H1 (cell line): Measurements from ENCODE around the gene ABCA6. TPM values are rescaled to one million over a fixed set of nuclear protein-coding genes. Genes with fewer than 3 reads are reported as not detected.

Experiments
- CTCF ChIA-PET: fragments of 300-600 bp; sonication (Branson Sonifier 250); formaldehyde crosslinking; loops from one replicate; lab custom pipeline; 2021; ENCODE audit not compliant: partially characterized antibody; lab: Charles Lee
- POLR2A ChIA-PET: fragments of 300-600 bp; sonication (Branson Sonifier 250); formaldehyde crosslinking; loops from one replicate; lab custom pipeline; 2021; ENCODE audit warnings: inconsistent platforms; ENCODE audit not compliant: partially characterized antibody; lab: Charles Lee
- DNase-seq, 2 experiments: peaks; one replicate each; pipeline versions ENCODE4 v3.0.0 to v3.0.0-alpha.2; 2010 to 2022; ENCODE audit warnings: low spot score in 2 of 2, low read depth in 1 of 2, mixed read lengths in 1 of 2
- FAIRE-seq: peaks from 2 replicates; lab custom pipeline; 2011; peaks lifted over from hg19 to GRCh38; lab: Jason Lieb, UNC
- H2AFZ ChIP-seq: 2 replicates; pipeline ENCODE4 v1.8.1; 2012; ENCODE audit warnings: low read length, inconsistent platforms
- H2AK5ac ChIP-seq: 2 replicates; pipeline ENCODE4 v1.6.1; 2013; ENCODE audit warnings: low read depth, low read length
- H2BK120ac ChIP-seq: replicated peaks from 2 replicates; pipeline ENCODE3; 2013; ENCODE audit warnings: low read depth, low read length, inconsistent platforms
- H2BK12ac ChIP-seq: 2 replicates; pipeline ENCODE4 v1.6.1; 2013; ENCODE audit warnings: low read depth, low read length
- H2BK15ac ChIP-seq: 2 replicates; pipeline ENCODE4 v1.6.1; 2013; ENCODE audit warnings: low read length
- H2BK20ac ChIP-seq: 2 replicates; pipeline ENCODE4 v1.6.1; 2013; ENCODE audit warnings: low read length
- H2BK5ac ChIP-seq: 2 replicates; pipeline ENCODE4 v1.6.1; 2013; ENCODE audit warnings: low read depth, low read length
- H3K14ac ChIP-seq: 2 replicates; pipeline ENCODE4 v1.6.1; 2013; ENCODE audit warnings: inconsistent platforms; ENCODE audit not compliant: insufficient read length
- H3K18ac ChIP-seq: 2 replicates; pipeline ENCODE4 v1.6.1; 2013; ENCODE audit warnings: low read length; ENCODE audit errors: extremely low read depth
- H3K23ac ChIP-seq: 2 replicates; pipeline ENCODE4 v1.6.1; 2013; ENCODE audit warnings: inconsistent platforms; ENCODE audit not compliant: insufficient read length
- H3K23me2 ChIP-seq: 2 replicates; pipeline ENCODE4 v1.6.1; 2013; ENCODE audit warnings: low read depth, low read length
- H3K27ac ChIP-seq: 2 replicates; pipeline ENCODE4 v1.6.1; 2011; ENCODE audit warnings: low read depth, low read length, inconsistent platforms
- H3K27me3 ChIP-seq, 4 experiments: replicated peaks in 1 of 4; 1 replicate in 1 of 4; 2 replicates in 3 of 4; pipeline versions ENCODE4 v1.6.1 to v1.8.1; 2011 to 2013; ENCODE audit warnings: low read length in 3 of 4, mild to moderate bottlenecking in 3 of 4, inconsistent platforms in 2 of 4, mixed read lengths in 2 of 4, moderate library complexity in 1 of 4; ENCODE audit not compliant: control insufficient read depth in 3 of 4, insufficient read depth in 3 of 4; ENCODE audit errors: extremely low read depth in 1 of 4
- H3K36me3 ChIP-seq, 4 experiments: 2 replicates each; pipeline versions ENCODE4 v1.6.1 to v1.8.1; 2011 to 2013; ENCODE audit warnings: mild to moderate bottlenecking in 4 of 4, low read length in 3 of 4, moderate library complexity in 2 of 4, control low read depth in 1 of 4, inconsistent platforms in 1 of 4; ENCODE audit not compliant: insufficient read depth in 4 of 4, control insufficient read depth in 2 of 4
- H3K4ac ChIP-seq: replicated peaks from 2 replicates; pipeline ENCODE3; 2013; ENCODE audit warnings: low read length, low read depth, mixed read lengths, inconsistent platforms; ENCODE audit not compliant: insufficient read length
- H3K4me1 ChIP-seq, 4 experiments: replicated peaks in 1 of 4; 1 replicate in 1 of 4; 2 replicates in 3 of 4; pipeline versions ENCODE4 v1.6.1 to v1.8.1; 2011 to 2013; ENCODE audit warnings: low read length in 3 of 4, inconsistent platforms in 2 of 4, mixed read lengths in 1 of 4; ENCODE audit not compliant: insufficient read depth in 4 of 4, control insufficient read depth in 3 of 4
- H3K4me2 ChIP-seq, 2 experiments: 2 replicates each; pipeline versions ENCODE4 v1.6.1 to v1.8.1; 2011 to 2013; ENCODE audit warnings: low read depth in 2 of 2, low read length in 2 of 2, control low read depth in 1 of 2, inconsistent platforms in 1 of 2, mild to moderate bottlenecking in 1 of 2; ENCODE audit not compliant: insufficient read depth in 1 of 2
- H3K4me3 ChIP-seq, 4 experiments: fragments of 200-600, 300-600 bp in 1 of 4; sonication (generic), shearing (Covaris generic), sonication (Bioruptor Twin) in 1 of 4; 2 replicates each; pipeline versions ENCODE4 v1.5.1 to v1.8.1; 2011 to 2016; ENCODE audit warnings: low read length in 4 of 4, low read depth in 3 of 4, control low read depth in 2 of 4, inconsistent platforms in 2 of 4, mild to moderate bottlenecking in 2 of 4, mixed read lengths in 1 of 4, moderate library complexity in 1 of 4; ENCODE audit not compliant: insufficient read depth in 2 of 4; ENCODE audit errors: extremely low read depth in 1 of 4
- H3K56ac ChIP-seq: replicated peaks from 2 replicates; pipeline ENCODE3; 2013; ENCODE audit warnings: low read depth, mild to moderate bottlenecking, mixed read lengths, low read length, inconsistent platforms; ENCODE audit not compliant: insufficient read length
- H3K79me1 ChIP-seq: 2 replicates; pipeline ENCODE4 v1.6.1; 2013; ENCODE audit warnings: low read depth, low read length, control low read depth
- H3K79me2 ChIP-seq, 2 experiments: 2 replicates each; pipeline versions ENCODE4 v1.6.1 to v1.8.1; 2012 to 2013; ENCODE audit warnings: low read length in 2 of 2, mild to moderate bottlenecking in 2 of 2, inconsistent platforms in 1 of 2; ENCODE audit not compliant: insufficient read depth in 2 of 2, control insufficient read depth in 1 of 2
- H3K9ac ChIP-seq, 4 experiments: replicated peaks in 1 of 4; 1 replicate in 1 of 4; 2 replicates in 3 of 4; pipeline versions ENCODE4 v1.6.1 to v1.8.1; 2011 to 2013; ENCODE audit warnings: low read depth in 3 of 4, low read length in 3 of 4, control low read depth in 2 of 4, mild to moderate bottlenecking in 2 of 4, moderate library complexity in 2 of 4, inconsistent platforms in 1 of 4; ENCODE audit errors: extremely low read depth in 1 of 4
- H3K9me3 ChIP-seq, 2 experiments: 2 replicates each; pipeline versions ENCODE4 v1.6.1 to v1.8.1; 2012 to 2013; ENCODE audit warnings: mild to moderate bottlenecking in 2 of 2, moderate library complexity in 2 of 2, control low read depth in 1 of 2, inconsistent platforms in 1 of 2, low read depth in 1 of 2, low read length in 1 of 2, mixed read lengths in 1 of 2; ENCODE audit not compliant: insufficient read depth in 2 of 2
- H4K20me1 ChIP-seq, 2 experiments: replicated peaks in 1 of 2; 2 replicates each; pipeline versions ENCODE3 to v1.8.1; 2011 to 2013; ENCODE audit warnings: inconsistent platforms in 2 of 2, low read length in 2 of 2, mild to moderate bottlenecking in 1 of 2; ENCODE audit not compliant: insufficient read depth in 2 of 2, control insufficient read depth in 1 of 2
- H4K5ac ChIP-seq: 2 replicates; pipeline ENCODE4 v1.6.1; 2013; ENCODE audit warnings: low read length, low read depth, mixed read lengths, inconsistent platforms; ENCODE audit not compliant: insufficient read length
- H4K8ac ChIP-seq: 2 replicates; pipeline ENCODE4 v1.8.0; 2013; ENCODE audit warnings: mild to moderate bottlenecking, moderate library complexity, low read length, inconsistent platforms; ENCODE audit not compliant: insufficient read depth; ENCODE audit errors: extremely low read depth
- H4K91ac ChIP-seq: replicated peaks from 2 replicates; pipeline ENCODE3; 2013; ENCODE audit warnings: low read length, mixed read lengths, inconsistent platforms; ENCODE audit not compliant: insufficient read length
- CBX5 ChIP-seq: fragments of 300-800, 300-1000 bp; sonication (generic); IDR thresholded peaks from 2 replicates; pipeline ENCODE4 v1.7.1; 2016; ENCODE audit warnings: antibody characterized with exemption, low read length, low read depth
- GABPA ChIP-seq: IDR thresholded peaks from 2 replicates; pipeline ENCODE4 v1.6.1; 2011; ENCODE audit warnings: mild to moderate bottlenecking, low read length, moderate library complexity, borderline replicate concordance; ENCODE audit not compliant: insufficient read depth
- RFX5 ChIP-seq: IDR thresholded peaks from 2 replicates; pipeline ENCODE4 v1.6.1; 2011; ENCODE audit warnings: low read depth, low read length, improper control_type of control experiment, borderline replicate concordance
- WGBS, 2 experiments: shearing (Covaris generic) in 1 of 2; methylation state at CpG; one replicate each; pipeline versions ENCODE4 v1.1.6 to v1.1.7; 2013 to 2015; ENCODE audit warnings: low lambda C conversion rate in 2 of 2, mixed read lengths in 2 of 2, inconsistent platforms in 1 of 2, low coverage in 1 of 2, missing lambda C conversion rate in 1 of 2; ENCODE audit not compliant: insufficient replicate concordance in 2 of 2, insufficient coverage in 1 of 2, insufficient read length in 1 of 2; ENCODE audit errors: extremely low coverage in 1 of 2, missing lambda C conversion rate in 1 of 2; 5-methylcytosine and 5-hydroxymethylcytosine counted together
- polyA plus RNA-seq, 7 experiments: library from polyadenylated mRNA; depleted of rRNA in 3 of 7; stranded (reverse) in 5 of 7; unstranded in 2 of 7; fragments of >200 nt in 5 of 7; fragments of 200-250 nt in 2 of 7; gene quantifications; 1 replicate in 5 of 7; 2 replicates in 1 of 7; 4 replicates in 1 of 7; pipeline versions ENCODE4 v1.2.1 to v1.2.3, GENCODE V29; 2011 to 2013; ENCODE audit warnings: missing spikeins in 2 of 7, mixed read lengths in 2 of 7
- total RNA-seq: library from RNA; stranded (reverse); fragmentation: NEBNext Ultra II Directional; extraction: Animal tissue kit (Norgen Biotek cat#: 25700); gene quantifications from 2 replicates; pipeline ENCODE4 v1.2.1, GENCODE V29; 2021

Gene ABCA6
- total and polyA plus RNA-seq, 2 of the 8 experiments (the other 6 are each of a cell fraction or from before 2014, with no cell fraction given) = not detected

- H4K91ac ChIP-seq = no peak overlapping the region
- H3K4me2 ChIP-seq = no peak overlapping the region
- H3K4me3 ChIP-seq = no peak overlapping the region
- no peaks in the 10 kb centered on the region for H3K27me3 ChIP-seq
- H3K23ac ChIP-seq = no peak overlapping the region
- no peak overlapping the region for H2BK120ac ChIP-seq
- no peak overlapping the region for H4K5ac ChIP-seq
- H2AFZ ChIP-seq = no peak overlapping the region
- DNase-seq = no peak
- no peak overlapping the region for H3K18ac ChIP-seq
- no peaks in the 10 kb centered on the region for H3K23me2 ChIP-seq
- no peak overlapping the region for H2BK5ac ChIP-seq
- ChIA-PET POLR2A (interaction anchor here (0.6 kb wide), 1 partner anchor 24 kb away, joined by 4 read pairs; no protein-coding TSS in a partner anchor), CTCF (interaction anchor here (0.6 to 3.2 kb wide), 16 partner anchors 11 to 292 kb away, joined by 3 to 24 read pairs (median 4); no protein-coding TSS in a partner anchor)
- no peaks in the 10 kb centered on the region for H3K79me1 ChIP-seq
- no peak overlapping the region for H2AK5ac ChIP-seq
- H3K4ac ChIP-seq = no peak overlapping the region
- FAIRE-seq = no peak
- WGBS, 2 experiments = 93% methylated on average over 1 of the region's 1 CpG; no CpG with 5 or more reads in 1 of the 2 experiments
- no peaks in the 10 kb centered on the region for H3K36me3 ChIP-seq
- H3K14ac ChIP-seq = no peak overlapping the region
- no peak overlapping the region for H2BK12ac ChIP-seq
- H3K79me2 ChIP-seq = no peaks in the 10 kb centered on the region
- no peak overlapping the region for H2BK15ac ChIP-seq
- H3K4me1 ChIP-seq = no peaks in the 10 kb centered on the region; a peak in 1 of 7 replicates
- H3K9me3 ChIP-seq = no peaks in the 10 kb centered on the region
- H3K9ac ChIP-seq = no peak overlapping the region
- no peak overlapping the region for H3K27ac ChIP-seq
- H4K8ac ChIP-seq = no peak overlapping the region
- H2BK20ac ChIP-seq = no peak overlapping the region
- H3K56ac ChIP-seq = no peak overlapping the region
- H4K20me1 ChIP-seq = no peaks in the 10 kb centered on the region
- no peak for TF ChIP-seq RFX5
- no peak for TF ChIP-seq CBX5
- TF ChIP-seq GABPA = no peak
Observed at GRCh38 chr17:69057280-69057679, 84.4 kb downstream of the ABCA6 start.
